HG03469 (cell line): ENCODE results near the gene ADARB2.

Experiments used
- ATAC-seq: cut with Tn5 transposase; IDR thresholded peaks from one replicate; pipeline ENCODE4 v1.9.1; 2021; ENCODE audit warnings: mild to moderate bottlenecking, moderate library complexity, moderate number of reproducible peaks; ENCODE audit not compliant: unreplicated experiment

Gene ADARB2

DNA sequence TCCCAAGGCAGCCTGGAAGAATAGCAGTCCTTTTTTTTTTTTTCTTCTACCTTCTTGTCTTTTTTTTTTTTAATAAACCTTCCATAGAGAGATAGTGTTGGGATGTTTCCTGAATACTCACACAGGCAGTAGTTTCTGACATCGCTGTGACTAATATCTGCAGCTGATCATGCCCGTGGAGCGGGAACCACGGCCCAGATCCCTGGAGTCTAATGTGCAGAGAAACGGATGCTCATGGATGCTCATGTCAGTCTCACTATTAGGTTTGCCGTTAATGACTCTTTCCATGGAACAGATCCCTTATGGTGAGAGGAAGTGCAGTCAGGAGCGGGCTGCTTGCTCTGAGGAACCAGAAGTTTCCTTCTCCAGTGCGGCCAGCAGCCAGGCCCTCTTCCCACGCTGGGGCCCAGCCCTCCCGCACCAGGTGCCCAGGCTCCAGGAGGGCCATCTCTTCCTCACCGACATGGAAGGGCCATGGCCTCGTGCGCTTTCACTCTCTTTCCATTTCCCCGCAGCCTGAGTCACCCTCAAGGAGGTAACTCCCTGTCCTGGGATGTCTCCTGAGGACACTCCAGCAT is 548.7 kb downstream of the ADARB2 start:
- ATAC-seq = no peak

DNA sequence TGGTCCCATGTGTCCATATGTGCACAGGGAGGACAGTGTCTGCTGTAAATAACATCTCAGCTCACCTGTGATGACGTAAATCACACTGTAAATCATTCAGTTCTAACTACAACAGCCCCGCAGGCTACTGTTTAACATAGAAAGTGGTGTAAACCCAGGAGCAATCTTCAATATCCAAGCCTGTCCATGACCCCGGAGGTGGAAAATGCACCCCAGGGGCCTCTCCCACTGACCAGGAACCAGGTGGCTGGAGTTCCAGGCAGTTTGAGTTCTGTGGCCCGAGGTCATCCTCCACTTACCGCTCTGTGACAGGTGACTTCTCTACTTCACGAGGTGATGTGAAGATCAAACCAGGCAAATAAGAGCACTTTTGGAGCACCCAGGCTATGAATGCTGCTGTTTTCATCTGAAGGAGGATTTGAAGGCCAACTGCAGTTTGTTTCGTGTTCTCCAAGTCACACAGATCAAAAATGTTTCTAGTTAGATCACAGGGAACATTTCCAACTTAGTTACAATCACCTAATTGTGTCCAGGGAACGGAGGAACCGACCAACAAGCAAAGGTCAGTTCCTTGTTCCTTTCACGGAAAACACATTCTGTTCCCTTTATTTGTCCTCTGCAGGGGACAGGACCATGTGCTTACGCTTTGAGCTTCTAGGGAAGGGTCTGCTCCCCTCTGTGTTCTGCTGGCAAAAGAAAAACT is 549.3 kb downstream of the ADARB2 start:
- no peak for ATAC-seq

GRCh38 chr10:1187151-1187854 is 550.0 kb downstream of the ADARB2 start:
- no peak for ATAC-seq

DNA sequence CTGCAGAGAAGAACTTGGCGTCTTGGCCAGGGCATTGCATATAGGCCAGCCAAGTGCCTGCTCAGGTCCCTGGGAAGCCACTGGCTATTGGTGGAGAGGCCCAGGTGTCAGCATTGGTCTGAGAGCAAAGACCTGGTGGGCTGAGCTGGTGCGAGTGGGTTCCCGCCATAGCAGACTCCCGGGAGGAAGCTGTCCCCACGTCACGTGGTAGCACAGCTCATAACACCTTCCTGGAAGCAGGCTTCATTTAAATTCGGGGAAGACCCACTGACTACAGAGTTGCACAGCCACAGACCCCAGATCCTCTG is 550.7 kb downstream of the ADARB2 start:
- no peak for ATAC-seq

- no peak for ATAC-seq
Observed at GRCh38 chr10:1185911-1186682, 551.2 kb downstream of the ADARB2 start.

- no peak for ATAC-seq
Observed at GRCh38 chr10:1184541-1185430, 552.5 kb downstream of the ADARB2 start.

DNA sequence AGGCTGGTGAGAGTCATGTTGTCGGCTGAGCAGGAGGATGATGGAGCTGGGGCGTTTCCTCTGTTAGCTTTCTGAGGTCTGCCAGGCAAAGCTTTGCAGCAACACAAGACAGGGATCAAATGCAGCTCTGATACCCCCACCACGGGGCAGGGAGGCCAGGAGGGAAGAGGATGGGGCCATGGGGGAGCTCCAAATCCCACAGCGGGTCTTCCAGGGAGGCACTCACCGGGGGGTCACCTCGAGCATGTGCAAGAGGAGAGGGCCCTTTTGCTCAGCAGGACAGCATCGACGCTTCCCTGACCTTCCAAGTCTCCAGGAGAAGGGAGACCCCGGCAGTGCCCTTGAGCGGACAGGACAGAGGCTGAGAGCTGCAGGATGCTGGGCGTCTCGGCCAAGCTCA is 553.6 kb downstream of the ADARB2 start:
- ATAC-seq = no peak

- ATAC-seq = no peak
Observed at GRCh38 chr10:1183033-1183396, 554.3 kb downstream of the ADARB2 start.

DNA sequence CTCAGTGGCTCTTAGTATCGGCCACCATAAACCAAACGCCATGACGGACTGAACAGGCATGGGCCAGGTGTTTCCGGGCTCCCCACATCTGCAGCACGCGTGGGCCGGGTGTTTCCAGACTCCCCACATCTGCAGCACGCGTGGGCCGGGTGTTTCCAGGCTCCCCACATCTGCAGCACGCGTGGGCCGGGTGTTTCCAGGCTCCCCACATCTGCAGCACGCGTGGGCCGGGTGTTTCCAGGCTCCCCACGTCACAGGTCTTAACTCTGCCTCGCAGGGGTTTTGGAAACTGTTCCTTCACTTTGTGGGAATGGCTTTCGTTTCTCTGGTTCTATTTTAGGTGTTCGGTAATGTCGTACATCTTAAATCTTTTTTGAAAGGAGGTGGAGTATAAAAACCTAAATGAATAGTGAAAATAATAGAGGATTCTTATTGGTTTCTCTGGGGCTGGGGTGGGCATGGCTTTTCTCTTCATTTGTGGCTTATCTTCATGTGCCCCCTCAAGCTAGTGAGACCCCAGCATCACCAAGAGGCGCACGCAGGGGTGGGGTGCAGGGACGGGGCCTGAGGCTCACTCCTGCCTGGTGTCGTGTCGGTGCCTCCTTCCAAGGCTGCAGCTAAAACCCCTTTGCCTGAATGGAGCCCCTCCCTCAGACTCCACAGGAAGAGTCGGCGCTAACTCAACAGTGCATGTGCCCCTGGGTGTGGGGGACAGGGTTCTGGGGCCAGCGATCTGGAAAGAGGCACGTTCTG is 554.9 kb downstream of the ADARB2 start:
- no peak for ATAC-seq

DNA sequence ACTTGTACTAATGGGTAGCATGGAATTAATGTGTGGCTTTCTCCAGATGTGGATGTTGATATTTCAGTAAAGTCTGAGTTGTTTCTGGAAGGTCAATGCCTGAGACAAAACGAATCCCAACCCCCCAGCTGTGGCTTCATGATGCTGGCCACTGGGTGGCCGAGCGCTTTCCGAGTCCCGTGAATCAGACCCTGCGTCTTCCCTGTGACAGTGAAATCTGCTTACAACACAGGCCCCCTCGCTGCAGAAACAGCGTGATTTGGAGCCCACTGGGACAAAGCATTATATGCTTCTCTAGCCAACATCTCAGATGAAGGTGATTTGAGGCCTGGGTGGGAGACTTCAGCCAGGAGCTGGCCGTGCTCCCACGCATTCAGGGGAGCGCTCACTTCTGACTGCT is 556.5 kb downstream of the ADARB2 start:
- no peak for ATAC-seq

DNA sequence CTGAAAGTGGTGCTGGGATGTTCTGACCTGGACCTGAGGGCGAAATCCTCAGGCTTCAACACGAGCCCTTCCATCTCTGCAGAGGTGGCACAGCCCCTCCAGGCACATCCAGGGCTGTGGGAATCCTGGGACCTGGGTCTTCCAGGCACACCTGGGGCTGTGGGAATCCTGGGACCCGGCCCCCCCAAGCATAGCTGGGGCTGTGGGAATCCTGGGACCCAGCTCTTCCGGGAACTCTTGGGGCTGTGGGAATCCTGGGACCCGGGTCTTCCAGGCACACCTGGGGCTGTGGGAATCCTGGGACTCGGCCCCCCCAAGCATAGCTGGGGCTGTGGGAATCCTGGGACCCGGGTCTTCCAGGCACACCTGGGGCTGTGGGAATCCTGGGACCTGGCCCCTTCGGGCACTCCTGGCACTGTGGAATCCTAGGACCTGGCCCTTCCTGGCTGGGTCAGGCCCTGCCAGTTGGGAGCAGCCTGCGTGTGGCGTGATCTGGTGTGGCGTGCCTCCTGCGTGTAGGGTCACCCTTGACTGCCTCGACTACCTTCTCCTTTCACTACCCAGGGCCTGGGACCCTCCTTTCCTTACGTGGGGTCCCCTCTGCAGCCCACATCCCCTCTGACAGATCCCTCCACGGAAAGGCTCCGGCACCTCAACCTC is 557.1 kb downstream of the ADARB2 start:
- ATAC-seq = no peak

DNA sequence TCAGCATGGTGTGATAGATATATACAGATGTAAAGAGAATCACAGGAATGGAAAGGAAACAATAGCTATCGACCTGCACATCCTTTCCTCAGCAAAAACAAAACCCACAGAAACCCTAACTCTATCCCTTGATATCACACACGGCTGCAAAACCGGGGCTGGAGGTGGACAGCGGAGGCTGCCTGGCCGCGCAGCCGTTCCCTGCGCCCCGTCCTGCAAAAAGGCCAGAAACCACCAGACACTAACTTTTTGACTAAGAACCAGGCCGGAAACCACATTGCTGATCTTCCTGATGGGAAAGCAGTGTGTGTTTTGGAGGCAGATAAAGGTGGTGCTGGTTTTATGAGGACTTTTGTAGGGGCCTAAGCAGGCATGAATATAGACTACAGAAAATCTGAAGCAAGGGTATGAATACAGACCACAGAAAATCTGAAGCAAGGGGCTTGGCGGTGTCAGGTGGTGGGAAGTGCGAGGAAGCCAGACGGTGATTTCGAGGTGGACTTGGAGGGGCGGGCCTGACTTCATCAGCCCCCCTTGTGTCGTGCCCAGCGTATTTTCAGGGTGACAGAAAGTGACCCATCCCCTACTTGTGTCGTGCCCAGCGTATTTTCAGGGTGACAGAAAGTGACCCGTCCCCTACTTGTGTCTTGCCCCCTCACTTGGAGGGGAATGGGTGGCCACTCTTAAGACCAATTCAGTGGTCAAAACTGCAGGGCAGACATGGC is 557.8 kb downstream of the ADARB2 start:
- ATAC-seq = no peak

DNA sequence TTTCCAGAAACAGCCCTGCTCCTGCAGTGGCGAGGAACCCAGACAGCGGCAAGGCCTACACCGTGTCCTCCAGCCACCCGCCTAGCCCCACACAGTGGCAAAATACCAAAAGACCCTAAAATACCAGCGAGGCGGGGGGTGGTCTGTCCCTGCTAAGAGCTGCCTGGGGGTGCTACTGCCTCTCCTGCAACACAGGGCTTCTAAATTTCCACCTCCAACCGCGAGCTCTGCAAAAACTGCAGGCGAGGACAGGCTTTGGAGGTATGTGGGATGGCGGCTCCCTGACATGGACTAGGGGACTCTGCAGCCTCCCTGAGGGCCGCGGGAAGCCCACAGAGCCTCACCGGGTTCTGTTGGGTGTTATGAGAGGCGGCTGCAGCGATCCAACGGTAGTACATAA is 558.8 kb downstream of the ADARB2 start:
- no peak for ATAC-seq

DNA sequence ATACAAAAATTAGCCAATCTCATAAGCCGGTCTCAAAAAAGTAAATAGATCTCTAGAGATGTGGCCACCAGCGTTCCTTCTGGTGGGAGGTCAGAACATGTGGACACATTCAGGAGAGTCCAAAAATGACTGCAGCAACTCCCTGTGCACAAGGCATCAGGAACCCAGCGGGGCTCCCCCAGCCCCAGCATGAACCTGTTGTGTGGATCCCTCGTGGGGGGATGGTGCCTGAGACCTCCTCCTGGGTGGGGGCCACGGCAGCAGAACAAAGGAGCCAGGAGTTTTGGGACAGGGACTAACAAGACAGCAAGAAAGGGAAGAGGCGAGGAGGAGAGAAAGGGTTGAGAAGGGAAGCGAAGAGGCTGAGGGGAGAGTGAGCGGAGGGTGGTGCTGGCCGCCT is 559.4 kb downstream of the ADARB2 start:
- no peak for ATAC-seq

- no peak for ATAC-seq
Observed at GRCh38 chr10:1175956-1176565, 561.3 kb downstream of the ADARB2 start.

DNA sequence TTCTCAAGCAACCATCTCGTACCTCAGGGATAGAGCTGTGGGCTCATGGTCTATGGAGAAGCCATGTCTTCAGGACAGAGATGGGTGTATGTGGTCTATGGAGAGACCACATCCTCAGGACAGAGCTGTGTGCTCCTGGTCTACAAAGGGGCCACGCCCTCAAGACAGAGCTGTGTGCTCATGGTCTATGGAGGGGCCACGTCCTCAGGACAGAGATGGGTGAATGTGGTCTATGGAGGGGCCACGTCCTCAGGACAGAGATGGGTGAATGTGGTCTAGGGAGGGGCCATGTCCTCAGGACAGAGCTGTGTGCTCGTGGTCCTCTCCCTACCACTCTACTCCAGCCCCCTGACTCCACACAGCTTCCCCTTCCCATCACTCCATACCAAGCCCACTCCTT is 563.3 kb downstream of the ADARB2 start:
- ATAC-seq = no peak

- ATAC-seq = no peak
Observed at GRCh38 chr10:1173091-1173490, 564.2 kb downstream of the ADARB2 start.

DNA sequence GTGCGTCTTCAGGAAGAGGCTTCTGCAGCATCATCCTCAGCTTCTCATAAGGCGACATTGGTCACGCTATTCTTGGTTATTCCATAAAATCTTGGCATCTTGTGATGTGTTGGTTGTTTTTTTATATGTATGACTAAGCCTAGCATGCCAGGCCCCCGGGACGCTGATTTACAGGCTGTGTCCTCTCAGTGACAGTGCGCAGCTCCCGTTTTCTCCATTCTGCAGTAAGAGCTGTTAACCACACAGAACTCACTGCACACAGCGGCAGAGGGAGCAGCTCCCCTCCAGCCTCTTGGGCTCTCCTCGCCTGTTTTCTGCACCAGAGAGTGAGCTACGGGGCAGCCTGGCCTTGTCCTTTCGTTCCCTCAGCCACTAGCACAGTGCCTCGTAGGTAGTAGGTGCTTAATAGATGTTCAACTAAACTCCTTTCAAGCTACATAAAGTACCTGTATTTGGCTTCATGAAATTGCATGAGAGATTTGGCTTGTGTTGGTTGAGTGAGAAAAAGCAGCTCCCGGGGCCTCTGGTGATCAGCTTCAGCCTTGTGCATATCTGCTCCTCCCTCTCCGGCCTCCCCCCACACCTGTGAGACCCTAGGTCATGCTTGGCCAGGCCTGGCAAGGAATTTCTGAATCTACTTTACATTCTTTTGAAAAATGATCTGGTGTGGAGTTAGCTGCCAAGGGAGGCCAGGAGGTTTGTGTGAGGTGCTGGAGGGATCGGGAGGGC is 564.9 kb downstream of the ADARB2 start:
- no peak for ATAC-seq
